Caco-2 (cell line): ENCODE data around the gene OR7D2. TPM values are rescaled to one million over a fixed set of nuclear protein-coding genes. Genes with fewer than 3 reads are reported as not detected.

Experiments used
- BruUV-seq: library from RNA; stranded (reverse); fragments of 400-500 nt; replicated peaks from 2 replicates; lab custom pipeline; 2021; lab: Mats Ljungman, UMichigan
- CTCF ChIA-PET: fragments of 300-600 bp; sonication (Branson Sonifier 250); formaldehyde crosslinking; loops from one replicate; lab custom pipeline; 2022; ENCODE audit warnings: antibody characterized with exemption; lab: Charles Lee
- POLR2A ChIA-PET: fragments of 300-600 bp; sonication (Branson Sonifier 250); formaldehyde crosslinking; loops from one replicate; lab custom pipeline; 2022; ENCODE audit warnings: antibody characterized with exemption; lab: Charles Lee
- DNase-seq, 2 experiments: peaks; one replicate each; pipeline versions ENCODE4 v3.0.0 to v3.0.0-alpha.2; 2020 to 2022
- H3K27me3 ChIP-seq: replicated peaks from 2 replicates; pipeline ENCODE4 v1.6.0; 2011; ENCODE audit warnings: low read length; ENCODE audit not compliant: control insufficient read depth, insufficient read depth
- H3K36me3 ChIP-seq: 2 replicates; pipeline ENCODE4 v1.5.1; 2011; ENCODE audit warnings: low read length; ENCODE audit not compliant: control insufficient read depth, insufficient read depth
- H3K4me1 ChIP-seq: fragments of 250-450 bp; sonication (Bioruptor Pico); 2 replicates; pipeline ENCODE4 v1.5.1; 2020; ENCODE audit warnings: mild to moderate bottlenecking
- H3K4me3 ChIP-seq: 2 replicates; pipeline ENCODE4 v1.5.1; 2011; ENCODE audit warnings: low read depth, mild to moderate bottlenecking, control low read depth, low read length
- H3K9me3 ChIP-seq: fragments of 250-450 bp; sonication (Bioruptor Pico); 2 replicates; pipeline ENCODE4 v1.5.1; 2020; ENCODE audit warnings: mild to moderate bottlenecking, moderate library complexity
- H3K27ac Mint-ChIP-seq: one replicate; pipeline ENCODE4 v1.8.0; 2022; ENCODE audit warnings: mixed read lengths; ENCODE audit not compliant: unreplicated experiment
- H3K27me3 Mint-ChIP-seq: one replicate; pipeline ENCODE4 v1.8.0; 2022; ENCODE audit warnings: mixed read lengths; ENCODE audit not compliant: insufficient read depth, unreplicated experiment
- H3K36me3 Mint-ChIP-seq: one replicate; pipeline ENCODE4 v1.8.0; 2022; ENCODE audit warnings: mild to moderate bottlenecking, mixed read lengths; ENCODE audit not compliant: insufficient read depth, unreplicated experiment
- H3K4me1 Mint-ChIP-seq: one replicate; pipeline ENCODE4 v1.8.0; 2022; ENCODE audit warnings: low read depth, mixed read lengths; ENCODE audit not compliant: unreplicated experiment
- H3K4me3 Mint-ChIP-seq: one replicate; pipeline ENCODE4 v1.8.0; 2022; ENCODE audit warnings: mild to moderate bottlenecking, moderate library complexity, mixed read lengths; ENCODE audit not compliant: unreplicated experiment
- H3K9me3 Mint-ChIP-seq: one replicate; pipeline ENCODE4 v1.8.0; 2022; ENCODE audit warnings: mixed read lengths; ENCODE audit not compliant: unreplicated experiment
- intact Hi-C: fragments of 100-400 bp; cut with micrococcal nuclease; formaldehyde crosslinking; loops from one replicate; pipeline ENCODE4 v1.10.0; 2022; ENCODE audit not compliant: unreplicated experiment
- total RNA-seq: library from RNA; stranded (reverse); gene quantifications from 2 replicates; pipeline ENCODE4 v1.2.3, GENCODE V29; 2022
- TF ChIP-seq, protein P1 (sequence below), 2 experiments: fragments of 200-600 bp in 1 of 2; IDR thresholded peaks; 1 replicate in 1 of 2; 2 replicates in 1 of 2; pipeline versions ENCODE4 v1.5.1 to v1.8.0; 2011 to 2022; ENCODE audit warnings: antibody characterized with exemption in 1 of 2, control low read depth in 1 of 2, inconsistent platforms in 1 of 2, low read depth in 1 of 2, low read length in 1 of 2, mild to moderate bottlenecking in 1 of 2, moderate library complexity in 1 of 2; ENCODE audit not compliant: insufficient read depth in 1 of 2, severe bottlenecking in 1 of 2, unreplicated experiment in 1 of 2

Gene OR7D2
- total RNA-seq, 1 experiment from 2014 or later = not detected

DNA sequence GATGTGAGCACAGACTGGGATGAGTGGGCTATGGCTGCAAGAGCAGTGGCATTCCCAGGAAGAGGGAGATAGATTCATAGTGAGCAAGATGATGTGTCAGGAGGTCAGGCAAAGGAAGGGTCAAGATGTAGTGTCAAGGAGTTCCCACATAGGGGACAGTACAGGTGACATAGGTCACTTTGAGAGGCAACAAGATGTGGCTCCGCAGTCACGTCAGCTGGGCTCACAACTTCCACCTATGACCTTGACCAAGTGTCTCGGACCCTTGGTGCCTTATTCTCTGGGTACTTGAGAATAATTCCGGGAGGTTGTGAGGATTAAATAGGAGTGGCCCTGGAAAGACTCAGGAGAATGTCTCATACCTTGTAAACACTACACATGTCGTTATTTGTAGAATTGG is 28.1 kb upstream of the OR7D2 start:
- no peak overlapping the region for H3K27ac Mint-ChIP-seq
- DNase-seq = no peak
- Histone ChIP-seq H3K4me3 (no peak overlapping the region), H3K27me3 (no peaks in the 10 kb centered on the region), H3K9me3 (peaks cover 41% of the 10 kb centered on the region), H3K4me1 (no peaks in the 10 kb centered on the region), H3K36me3 (peaks cover 1% of the 10 kb centered on the region)
- CTCF ChIA-PET = no interaction called here
- H3K4me3 Mint-ChIP-seq = no peak overlapping the region
- intact Hi-C loops = no loop called here
- H3K4me1 Mint-ChIP-seq = no peaks in the 10 kb centered on the region
- no TSS peak for BruUV-seq
- H3K27me3 Mint-ChIP-seq = no peaks in the 10 kb centered on the region
- peaks cover 59% of the 10 kb centered on the region for H3K9me3 Mint-ChIP-seq
- H3K36me3 Mint-ChIP-seq = peaks cover 71% of the 10 kb centered on the region
- POLR2A ChIA-PET = no interaction called here
- TF ChIP-seq, protein P1, sequence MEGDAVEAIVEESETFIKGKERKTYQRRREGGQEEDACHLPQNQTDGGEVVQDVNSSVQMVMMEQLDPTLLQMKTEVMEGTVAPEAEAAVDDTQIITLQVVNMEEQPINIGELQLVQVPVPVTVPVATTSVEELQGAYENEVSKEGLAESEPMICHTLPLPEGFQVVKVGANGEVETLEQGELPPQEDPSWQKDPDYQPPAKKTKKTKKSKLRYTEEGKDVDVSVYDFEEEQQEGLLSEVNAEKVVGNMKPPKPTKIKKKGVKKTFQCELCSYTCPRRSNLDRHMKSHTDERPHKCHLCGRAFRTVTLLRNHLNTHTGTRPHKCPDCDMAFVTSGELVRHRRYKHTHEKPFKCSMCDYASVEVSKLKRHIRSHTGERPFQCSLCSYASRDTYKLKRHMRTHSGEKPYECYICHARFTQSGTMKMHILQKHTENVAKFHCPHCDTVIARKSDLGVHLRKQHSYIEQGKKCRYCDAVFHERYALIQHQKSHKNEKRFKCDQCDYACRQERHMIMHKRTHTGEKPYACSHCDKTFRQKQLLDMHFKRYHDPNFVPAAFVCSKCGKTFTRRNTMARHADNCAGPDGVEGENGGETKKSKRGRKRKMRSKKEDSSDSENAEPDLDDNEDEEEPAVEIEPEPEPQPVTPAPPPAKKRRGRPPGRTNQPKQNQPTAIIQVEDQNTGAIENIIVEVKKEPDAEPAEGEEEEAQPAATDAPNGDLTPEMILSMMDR (IDR thresholded peaks at IDR 0.05; ENCODE audit: insufficient read depth in 1 of 2, low read depth in 1 of 2, low read length in 1 of 2, severe bottlenecking in 1 of 2, unreplicated experiment in 1 of 2) = no peak

DNA sequence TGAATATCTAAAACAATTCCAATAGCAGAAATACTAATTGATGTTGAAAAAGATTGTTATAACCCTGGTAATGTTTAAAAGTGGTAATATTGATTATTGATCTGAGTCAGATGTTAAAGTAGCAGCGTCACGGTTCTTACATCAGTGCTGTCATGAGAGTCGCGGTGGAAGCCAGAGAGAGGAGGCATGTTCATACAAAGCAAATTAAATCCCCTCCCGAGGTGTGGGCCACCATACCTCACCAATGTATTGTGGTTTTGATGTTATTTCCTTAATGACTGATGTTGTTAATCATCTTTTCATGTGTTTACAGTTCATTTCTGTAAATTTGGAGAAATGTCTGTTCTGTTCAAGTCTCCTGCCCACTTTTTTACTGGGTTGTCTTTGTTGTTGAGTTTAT is 27.4 kb upstream of the OR7D2 start:
- Histone ChIP-seq H3K27me3 (no peaks in the 10 kb centered on the region), H3K4me1 (no peaks in the 10 kb centered on the region), H3K9me3 (peaks cover 37% of the 10 kb centered on the region), H3K4me3 (no peak overlapping the region), H3K36me3 (peaks cover 1% of the 10 kb centered on the region)
- no peak overlapping the region for H3K4me3 Mint-ChIP-seq
- ChIA-PET CTCF (no interaction called here), POLR2A (no interaction called here)
- BruUV-seq = no TSS peak
- no peaks in the 10 kb centered on the region for H3K4me1 Mint-ChIP-seq
- intact Hi-C loops = no loop called here
- no peak overlapping the region for H3K27ac Mint-ChIP-seq
- TF ChIP-seq, protein P1 (IDR thresholded peaks at IDR 0.05; ENCODE audit: insufficient read depth in 1 of 2, low read depth in 1 of 2, low read length in 1 of 2, severe bottlenecking in 1 of 2, unreplicated experiment in 1 of 2) = no peak
- H3K36me3 Mint-ChIP-seq = peaks cover 77% of the 10 kb centered on the region
- peaks cover 61% of the 10 kb centered on the region for H3K9me3 Mint-ChIP-seq
- no peak for DNase-seq
- H3K27me3 Mint-ChIP-seq = no peaks in the 10 kb centered on the region

DNA sequence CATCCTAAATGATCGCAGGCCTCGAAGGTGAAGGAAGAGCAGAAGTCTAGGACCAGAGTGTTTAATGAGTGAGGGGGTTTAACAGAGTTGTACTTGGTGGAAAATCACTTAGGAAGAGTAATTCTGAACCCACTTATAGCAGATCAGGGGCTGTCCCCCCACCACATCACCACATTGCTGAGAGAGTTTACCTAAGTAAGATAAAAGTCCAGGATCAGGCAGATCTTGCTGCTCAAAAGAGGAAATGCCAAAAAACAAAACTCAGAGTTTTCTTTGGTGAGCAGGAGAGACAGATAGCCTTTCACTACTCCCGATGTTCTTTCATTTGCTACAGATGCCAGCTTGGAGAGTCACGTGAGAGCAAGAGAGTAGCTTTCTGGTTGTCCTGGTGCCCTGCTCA is 23.2 kb upstream of the OR7D2 start:
- ChIA-PET CTCF (no interaction called here), POLR2A (no interaction called here)
- no peaks in the 10 kb centered on the region for H3K27me3 Mint-ChIP-seq
- H3K4me3 Mint-ChIP-seq = no peak overlapping the region
- Histone ChIP-seq H3K9me3 (peaks cover 27% of the 10 kb centered on the region), H3K4me1 (no peaks in the 10 kb centered on the region), H3K27me3 (no peaks in the 10 kb centered on the region), H3K36me3 (peaks cover 14% of the 10 kb centered on the region), H3K4me3 (no peak overlapping the region)
- H3K27ac Mint-ChIP-seq = no peak overlapping the region
- no peak for DNase-seq
- BruUV-seq = no TSS peak
- peaks cover 83% of the 10 kb centered on the region for H3K36me3 Mint-ChIP-seq
- TF ChIP-seq, protein P1 (IDR thresholded peaks at IDR 0.05; ENCODE audit: insufficient read depth in 1 of 2, low read depth in 1 of 2, low read length in 1 of 2, severe bottlenecking in 1 of 2, unreplicated experiment in 1 of 2) = no peak
- H3K9me3 Mint-ChIP-seq = peaks cover 39% of the 10 kb centered on the region
- no peaks in the 10 kb centered on the region for H3K4me1 Mint-ChIP-seq
- intact Hi-C loops = no loop called here
